HG03196 (cell line): ENCODE results near the gene HDAC8.
A peak's percentile ranks its signal among the peaks of the same experiment; 100 is the strongest.
"Not testable (repeated sequence)": the region's sequence is repeated elsewhere in the genome, so short reads cannot be mapped to it uniquely, and the experiment has no call there.

Source experiments
- ATAC-seq: cut with Tn5 transposase; IDR thresholded peaks from one replicate; pipeline ENCODE4 v1.9.1; 2021; ENCODE audit not compliant: unreplicated experiment

Gene HDAC8

GRCh38 chrX:72572248-72573157 lies at the start of gene HDAC8:
TSS of gene HDAC8 (minus strand) at chrX:72572843. CDS start at chrX:72572761, 82 bp downstream.
- peak; percentile 92 for ATAC-seq

GRCh38 chrX:72621625-72622485 lies 49.2 kb upstream of the HDAC8 start:
- ATAC-seq = peak; percentile 91

- ATAC-seq = no peak
Measured at GRCh38 chrX:72621163-72621562, 48.5 kb upstream of the HDAC8 start.

- no peak for ATAC-seq
Measured at GRCh38 chrX:72620550-72621145, 48.0 kb upstream of the HDAC8 start.

- ATAC-seq = no peak
Measured at GRCh38 chrX:72609313-72609712, 36.7 kb upstream of the HDAC8 start.

GRCh38 chrX:72604705-72605104 lies 32.1 kb upstream of the HDAC8 start:
- no peak for ATAC-seq

- ATAC-seq = no peak
Measured at GRCh38 chrX:72604112-72604511, 31.5 kb upstream of the HDAC8 start.

GRCh38 chrX:72591038-72591437 lies 18.4 kb upstream of the HDAC8 start:
- not testable (repeated sequence) for ATAC-seq

- ATAC-seq = no peak
Measured at GRCh38 chrX:72584163-72584562, 11.5 kb upstream of the HDAC8 start.

- ATAC-seq = no peak
Measured at GRCh38 chrX:72576141-72576894, 3.7 kb upstream of the HDAC8 start.

GRCh38 chrX:72573158-72573511 lies 492 bp upstream of the HDAC8 start:
- no peak for ATAC-seq

GRCh38 chrX:72569786-72570185 lies 2.9 kb downstream of the HDAC8 start:
- ATAC-seq = no peak

- no peak for ATAC-seq
Measured at GRCh38 chrX:72568406-72569092, 4.1 kb downstream of the HDAC8 start.

- ATAC-seq = no peak
Measured at GRCh38 chrX:72566448-72566847, 6.2 kb downstream of the HDAC8 start.

GRCh38 chrX:72559655-72560054 lies 13.0 kb downstream of the HDAC8 start:
- not testable (repeated sequence) for ATAC-seq

GRCh38 chrX:72554448-72555140 lies 18.0 kb downstream of the HDAC8 start:
- no peak for ATAC-seq

GRCh38 chrX:72552443-72552842 lies 20.2 kb downstream of the HDAC8 start:
- not testable (repeated sequence) for ATAC-seq

GRCh38 chrX:72545990-72546389 lies 26.7 kb downstream of the HDAC8 start:
- no peak for ATAC-seq

- no peak for ATAC-seq
Measured at GRCh38 chrX:72540318-72540717, 32.3 kb downstream of the HDAC8 start.

- ATAC-seq = no peak
Measured at GRCh38 chrX:72539822-72540221, 32.8 kb downstream of the HDAC8 start.
